ENCODE results near the gene KCNMA1.

- TF ChIP-seq CTCF (IDR thresholded peaks at IDR 0.05): no peak
- TF ChIP-seq EZH2 (IDR thresholded peaks at IDR 0.05; ENCODE audit: borderline replicate concordance, insufficient read depth, low read depth, low read length, poor library complexity, severe bottlenecking): no peak
These were observed 256.9 kb downstream of the KCNMA1 start for GRCh38 chr10:77380723-77381122.

Data from B cell (primary cell).